ENCODE results near the gene PHACTR1. TPM values are rescaled to one million over a fixed set of nuclear protein-coding genes. Genes with fewer than 3 reads are reported as not detected.
A peak's percentile ranks its signal among the peaks of the same experiment; 100 is the strongest.

The PHACTR1 gene
- total and polyA plus RNA-seq, 9 of the 15 experiments (the other 6 are each of a cell fraction or from before 2014, with no cell fraction given) = 11.5 to 32.6 (median 22.0) TPM

- peak; percentile 62; the same call in 1 of the 2 replicates for TF ChIP-seq CUX1 (CRISPR knock-in tag; IDR thresholded peaks at IDR 0.05)
- peak; percentile 17 to 20; a peak in 1 of 4 replicates for TF ChIP-seq TBL1XR1 (IDR thresholded peaks at IDR 0.05; ENCODE audit: low read length in 2 of 2)
- TF ChIP-seq TAF1 (IDR thresholded peaks at IDR 0.05; ENCODE audit: control insufficient read depth, extremely low read depth, insufficient read depth, low read length, severe bottlenecking) = peak; percentile 68
- peak; percentile 70 for TF ChIP-seq ZNF395 (CRISPR knock-in tag; IDR thresholded peaks at IDR 0.05)
- peak; percentile 45 for TF ChIP-seq CHD1 (IDR thresholded peaks at IDR 0.05; ENCODE audit: low read length)
- TF ChIP-seq ZBED1 (IDR thresholded peaks at IDR 0.05) = no peak
- no peak for TF ChIP-seq ETV5 (CRISPR knock-in tag; IDR thresholded peaks at IDR 0.05; ENCODE audit: low read depth)
- TF ChIP-seq CEBPB (tag; IDR thresholded peaks at IDR 0.05) = peak; percentile 82
- TF ChIP-seq SNRNP70 (optimal IDR thresholded peaks at IDR 0.05; ENCODE audit: low read depth, low read length) = no peak
- no peak for TF ChIP-seq ZNF740 (CRISPR knock-in tag; IDR thresholded peaks at IDR 0.05)
- 0 out of 4 replicates have a peak, but pooled peaks of 1 of the 2 experiments have one; percentile 36 for TF ChIP-seq ZNF740 (tag; IDR thresholded peaks at IDR 0.05)
- TF ChIP-seq MYC (IDR thresholded peaks at IDR 0.05; ENCODE audit: low read depth, low read length) = peak; percentile 89
- no peak for TF ChIP-seq MYC (CRISPR knock-in tag; IDR thresholded peaks at IDR 0.05; ENCODE audit: borderline replicate concordance, low read depth)
- TF ChIP-seq PHF20 (IDR thresholded peaks at IDR 0.05; ENCODE audit: partially characterized antibody) = no peak
- TF ChIP-seq NR2C2 (CRISPR knock-in tag; IDR thresholded peaks at IDR 0.05) = no peak
- peak; percentile 81 for TF ChIP-seq NR2C2 (tag; IDR thresholded peaks at IDR 0.05)
Measured at GRCh38 chr6:13272131-13273046, 555.8 kb downstream of the PHACTR1 start (continued).
